Peyer's patch (tissue), 4 donors: Measurements from ENCODE around the gene CCND2. TPM values are rescaled to one million over a fixed set of nuclear protein-coding genes. Genes with fewer than 3 reads are reported as not detected.

ENCODE experiments used
- DNase-seq, 3 donors: peaks; one replicate each; pipeline ENCODE4 v3.0.0-alpha.2; 2017 to 2019
- H3K27ac ChIP-seq, 4 donors: fragments of 200-600 bp; sonication (generic); one replicate each; pipeline ENCODE4 v1.5.1; 2016 to 2019
- H3K27me3 ChIP-seq, 2 donors: fragments of 200-600 bp; sonication (generic); one replicate each; pipeline ENCODE4 v1.5.1; 2019
- H3K36me3 ChIP-seq, 3 donors: fragments of 200-600 bp; sonication (generic); one replicate each; pipeline ENCODE4 v1.5.1; 2016 to 2019
- H3K4me1 ChIP-seq, 4 donors: fragments of 200-600 bp; sonication (generic); one replicate each; pipeline ENCODE4 v1.5.1; 2016 to 2019
- H3K4me3 ChIP-seq, 4 donors: fragments of 200-600 bp; sonication (generic); 1 replicate in 3 of 4; 2 replicates in 1 of 4; pipeline ENCODE4 v1.5.1; 2016 to 2019; ENCODE audit warnings: mild to moderate bottlenecking in 1 of 4
- H3K9me3 ChIP-seq, 4 donors: fragments of 200-600 bp; sonication (generic); one replicate each; pipeline ENCODE4 v1.5.1; 2016 to 2019; ENCODE audit warnings: mild to moderate bottlenecking in 1 of 4
- CTCF ChIP-seq, 6 experiments: fragments of 450-650 bp in 4 of 6; fragments of 200-600 bp in 2 of 6; sonication (generic) in 1 of 6; IDR thresholded peaks; one replicate each; pipeline ENCODE4 v1.5.1; 2017 to 2019; ENCODE audit warnings: antibody characterized with exemption in 6 of 6, mild to moderate bottlenecking in 3 of 6, moderate library complexity in 1 of 6
- POLR2A ChIP-seq, 2 donors: fragments of 450-650 bp; IDR thresholded peaks; one replicate each; pipeline ENCODE4 v1.5.1; 2017; ENCODE audit warnings: antibody characterized with exemption in 2 of 2, mild to moderate bottlenecking in 2 of 2, moderate library complexity in 2 of 2
- total RNA-seq, 4 donors: library from RNA; depleted of rRNA; stranded (reverse); fragments of >200 nt; gene quantifications; one replicate each; pipeline ENCODE4 v1.1.0, GENCODE V29; 2016

Gene CCND2
- total RNA-seq, 4 donors from 2014 or later, result 72.0 to 162 (median 97.6) TPM

GRCh38 chr12:4287325-4288211, 14.0 kb downstream of the CCND2 start:
- Histone ChIP-seq H3K4me1 (peaks cover 0 to 58% (median 5%) of the 10 kb centered on the region in 4 donors), H3K36me3 (peaks cover 0 to 66% (median 0%) of the 10 kb centered on the region in 3 donors), H3K27me3 (no peaks in the 10 kb centered on the region), H3K27ac (peak overlapping the region in 3 of 4 donors; percentile 38 to 60 (median 58)), H3K9me3 (no peaks in the 10 kb centered on the region), H3K4me3 (no peak overlapping the region)
- DNase-seq, result no peak
- TF ChIP-seq POLR2A (IDR thresholded peaks at IDR 0.05) (no peak), CTCF (IDR thresholded peaks at IDR 0.05) (no peak)

GRCh38 chr12:4288296-4289131, 15.0 kb downstream of the CCND2 start:
- Histone ChIP-seq H3K4me1 (peaks cover 0 to 53% (median 5%) of the 10 kb centered on the region in 4 donors), H3K27me3 (no peaks in the 10 kb centered on the region), H3K27ac (peak overlapping the region; percentile 5 to 60 (median 34)), H3K36me3 (peaks cover 0 to 61% (median 0%) of the 10 kb centered on the region in 3 donors), H3K4me3 (no peak overlapping the region), H3K9me3 (no peaks in the 10 kb centered on the region)
- no peak for DNase-seq
- TF ChIP-seq POLR2A (IDR thresholded peaks at IDR 0.05) (no peak), CTCF (IDR thresholded peaks at IDR 0.05) (no peak)

- H3K4me3 ChIP-seq, result no peak overlapping the region
- no peak for DNase-seq
- peak overlapping the region; percentile 17 to 60 (median 38) for H3K27ac ChIP-seq
- H3K27me3 ChIP-seq, result no peaks in the 10 kb centered on the region
- H3K4me1 ChIP-seq, result peaks cover 0 to 60% (median 5%) of the 10 kb centered on the region in 4 donors
- peaks cover 0 to 60% (median 0%) of the 10 kb centered on the region in 3 donors for H3K36me3 ChIP-seq
- TF ChIP-seq POLR2A (IDR thresholded peaks at IDR 0.05) (no peak), CTCF (IDR thresholded peaks at IDR 0.05) (no peak)
- no peaks in the 10 kb centered on the region for H3K9me3 ChIP-seq
Measured at GRCh38 chr12:4289231-4289878, 15.8 kb downstream of the CCND2 start.

GRCh38 chr12:4289998-4290790, 16.6 kb downstream of the CCND2 start:
- Histone ChIP-seq H3K36me3 (peaks cover 0 to 61% (median 0%) of the 10 kb centered on the region in 3 donors), H3K4me3 (no peak overlapping the region), H3K27ac (peak overlapping the region in 2 of 4 donors; percentile 50 to 60)

More at GRCh38 chr12:4289998-4290790, 16.6 kb downstream of the CCND2 start:
- no peak for TF ChIP-seq POLR2A (IDR thresholded peaks at IDR 0.05)
- TF ChIP-seq CTCF (IDR thresholded peaks at IDR 0.05), result no peak
- H3K4me1 ChIP-seq, result peaks cover 0 to 61% (median 5%) of the 10 kb centered on the region in 4 donors
- no peak for DNase-seq
- no peaks in the 10 kb centered on the region for H3K9me3 ChIP-seq
- no peaks in the 10 kb centered on the region for H3K27me3 ChIP-seq
